ENCODE measurements around the gene NFIX.

Gene NFIX

DNA sequence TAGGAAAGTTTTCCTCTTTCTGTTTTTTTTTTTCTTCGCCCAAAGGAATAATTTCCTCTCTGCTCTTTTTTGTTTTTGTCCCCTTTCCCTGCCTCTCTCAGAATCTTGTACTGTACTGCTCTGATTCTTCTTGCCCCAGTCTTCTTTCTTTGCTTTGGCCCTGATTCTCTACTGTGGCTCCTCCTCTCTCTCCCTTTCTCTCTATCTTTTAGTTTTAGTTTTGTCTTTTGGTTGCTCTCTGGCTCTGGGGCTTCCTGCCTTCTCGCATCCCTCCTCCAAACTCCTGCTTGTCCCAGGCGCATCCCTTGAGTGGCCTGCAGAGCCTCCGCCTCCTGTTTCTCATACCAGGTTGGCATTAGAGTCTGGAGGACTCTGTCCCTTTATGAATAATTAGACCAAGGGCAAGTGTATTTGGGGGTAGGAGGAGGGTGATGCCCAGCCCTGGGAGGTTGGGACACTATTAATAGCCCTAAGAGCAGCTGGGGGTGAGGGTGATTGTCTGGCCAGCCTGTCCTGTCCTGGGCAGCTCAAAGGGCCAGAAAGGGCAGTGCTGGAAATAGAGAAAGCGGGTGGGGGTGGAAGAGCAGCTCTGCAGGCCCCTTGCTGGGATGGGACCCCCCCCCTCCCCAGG is 68.3 kb downstream of the NFIX start:
- peaks cover 13% of the 10 kb centered on the region for H3K4me1 ChIP-seq (ENCODE audit: control insufficient read depth, insufficient read depth, low read length)
- H3K27me3 ChIP-seq (ENCODE audit: control insufficient read depth, insufficient read depth, low read length): peaks cover 55% of the 10 kb centered on the region
- no peak overlapping the region for H3K4me3 ChIP-seq (ENCODE audit: low read depth, low read length)
- no peaks in the 10 kb centered on the region for H3K9me3 ChIP-seq (ENCODE audit: control insufficient read depth, insufficient read depth, low read length)
- no peak overlapping the region for H3K27ac ChIP-seq (ENCODE audit: low read depth, low read length)
- H3K36me3 ChIP-seq (ENCODE audit: control insufficient read depth, insufficient read depth, low read length): no peaks in the 10 kb centered on the region
- no peak overlapping the region for H3K9ac ChIP-seq (ENCODE audit: low read depth, low read length)

DNA sequence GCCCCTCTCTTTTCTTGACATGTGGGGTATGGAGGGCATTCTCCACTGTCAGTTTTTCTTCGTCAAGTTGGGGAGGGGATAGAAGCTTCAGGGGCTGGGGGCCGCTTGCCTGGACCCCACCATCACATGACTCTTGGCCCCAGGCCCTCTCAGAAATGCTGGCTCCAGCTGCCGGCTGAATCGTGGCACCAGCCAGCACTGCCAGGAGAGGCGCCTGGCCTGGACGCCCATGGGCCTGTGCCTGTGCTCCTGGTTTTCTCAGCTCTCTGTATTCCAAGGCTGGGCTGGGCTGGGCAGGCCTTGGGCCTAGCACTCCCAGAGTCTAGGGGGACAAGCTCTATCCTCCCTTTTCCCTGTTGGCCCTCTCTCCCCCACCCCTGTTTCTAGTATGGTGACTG is 68.8 kb downstream of the NFIX start:
- no peak overlapping the region for H3K4me3 ChIP-seq (ENCODE audit: low read depth, low read length)

GRCh38 chr19:13066226-13066625 is 71.0 kb downstream of the NFIX start:
- Histone ChIP-seq H3K27me3 (ENCODE audit: control insufficient read depth, insufficient read depth, low read length) (peaks cover 29% of the 10 kb centered on the region), H3K9ac (ENCODE audit: low read depth, low read length) (no peak overlapping the region), H3K4me3 (ENCODE audit: low read depth, low read length) (no peak overlapping the region), H3K27ac (ENCODE audit: low read depth, low read length) (no peak overlapping the region), H3K36me3 (ENCODE audit: control insufficient read depth, insufficient read depth, low read length) (no peaks in the 10 kb centered on the region), H3K4me1 (ENCODE audit: control insufficient read depth, insufficient read depth, low read length) (0 out of 2 replicates have a peak, but pooled peaks cover under 1% of the 10 kb centered on the region), H3K9me3 (ENCODE audit: control insufficient read depth, insufficient read depth, low read length) (no peaks in the 10 kb centered on the region)

More for the DNA sequence above, 68.8 kb downstream of the NFIX start:
- no peak overlapping the region for H3K27ac ChIP-seq (ENCODE audit: low read depth, low read length)
- H3K9me3 ChIP-seq (ENCODE audit: control insufficient read depth, insufficient read depth, low read length): no peaks in the 10 kb centered on the region
- H3K27me3 ChIP-seq (ENCODE audit: control insufficient read depth, insufficient read depth, low read length): peaks cover 50% of the 10 kb centered on the region
- peaks cover 8% of the 10 kb centered on the region for H3K4me1 ChIP-seq (ENCODE audit: control insufficient read depth, insufficient read depth, low read length)
- no peak overlapping the region for H3K9ac ChIP-seq (ENCODE audit: low read depth, low read length)
- no peaks in the 10 kb centered on the region for H3K36me3 ChIP-seq (ENCODE audit: control insufficient read depth, insufficient read depth, low read length)

GRCh38 chr19:13066933-13067807 is 71.9 kb downstream of the NFIX start:
- no peaks in the 10 kb centered on the region for H3K4me1 ChIP-seq (ENCODE audit: control insufficient read depth, insufficient read depth, low read length)

GRCh38 chr19:13068085-13068846 is 73.0 kb downstream of the NFIX start:
- H3K9ac ChIP-seq (ENCODE audit: low read depth, low read length): no peak overlapping the region
- H3K4me3 ChIP-seq (ENCODE audit: low read depth, low read length): no peak overlapping the region
- no peak overlapping the region for H3K27ac ChIP-seq (ENCODE audit: low read depth, low read length)
- peaks cover 9% of the 10 kb centered on the region for H3K27me3 ChIP-seq (ENCODE audit: control insufficient read depth, insufficient read depth, low read length)
- no peaks in the 10 kb centered on the region for H3K9me3 ChIP-seq (ENCODE audit: control insufficient read depth, insufficient read depth, low read length)
- H3K36me3 ChIP-seq (ENCODE audit: control insufficient read depth, insufficient read depth, low read length): no peaks in the 10 kb centered on the region
- no peaks in the 10 kb centered on the region for H3K4me1 ChIP-seq (ENCODE audit: control insufficient read depth, insufficient read depth, low read length)

More at GRCh38 chr19:13066933-13067807, 71.9 kb downstream of the NFIX start:
- Histone ChIP-seq H3K36me3 (ENCODE audit: control insufficient read depth, insufficient read depth, low read length) (no peaks in the 10 kb centered on the region), H3K27me3 (ENCODE audit: control insufficient read depth, insufficient read depth, low read length) (peaks cover 20% of the 10 kb centered on the region), H3K4me3 (ENCODE audit: low read depth, low read length) (no peak overlapping the region), H3K9ac (ENCODE audit: low read depth, low read length) (no peak overlapping the region), H3K27ac (ENCODE audit: low read depth, low read length) (no peak overlapping the region), H3K9me3 (ENCODE audit: control insufficient read depth, insufficient read depth, low read length) (no peaks in the 10 kb centered on the region)

DNA sequence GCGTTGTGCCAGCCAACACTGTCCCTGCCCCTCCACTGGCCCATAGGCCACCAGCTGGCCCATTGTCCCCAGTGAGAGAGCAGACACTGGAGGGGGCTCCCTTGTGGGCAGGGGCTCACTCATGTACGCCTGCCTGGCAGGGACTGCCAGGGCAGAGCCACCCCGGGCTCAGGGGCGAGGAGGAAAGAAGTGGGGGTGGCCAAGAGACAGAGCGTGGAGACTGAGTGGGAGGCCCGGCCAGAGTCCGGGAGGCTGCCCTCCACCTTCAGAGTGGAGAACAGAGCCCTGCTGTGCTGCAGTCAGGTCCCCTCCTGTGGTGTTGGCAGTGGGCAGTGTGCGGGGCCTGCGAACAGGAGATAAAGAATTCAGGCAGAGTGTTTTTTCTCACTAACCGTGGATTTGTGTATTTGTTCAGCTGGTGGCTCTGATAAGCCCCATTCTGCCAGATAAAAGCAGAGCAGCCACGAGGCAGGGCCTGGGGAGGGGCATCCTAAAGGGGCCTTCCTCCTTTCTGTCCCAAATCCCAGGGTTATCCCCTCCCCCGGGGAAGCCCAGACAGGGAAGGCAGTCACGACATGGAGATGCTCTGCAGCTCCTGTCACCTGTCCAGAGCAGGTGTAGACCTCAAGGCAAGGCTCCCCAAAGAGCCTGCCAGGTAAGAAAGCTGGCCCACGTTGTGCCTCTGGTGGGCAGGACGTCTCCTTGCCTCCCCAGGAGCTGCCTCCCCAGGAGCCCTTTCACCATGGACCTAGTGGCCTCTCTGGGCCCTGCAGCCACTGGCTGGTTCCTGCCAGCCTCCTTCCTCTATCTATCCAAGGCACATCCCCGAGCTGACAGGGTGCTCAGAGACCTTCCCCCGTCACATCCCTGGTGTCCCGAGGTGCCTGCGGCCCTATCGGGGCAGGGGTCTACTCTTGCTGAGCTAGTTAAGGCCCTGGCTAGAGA is 74.4 kb downstream of the NFIX start:
- no peak overlapping the region for H3K27ac ChIP-seq (ENCODE audit: low read depth, low read length)

GRCh38 chr19:13070425-13071140 is 75.3 kb downstream of the NFIX start:
- H3K27ac ChIP-seq (ENCODE audit: low read depth, low read length): no peak overlapping the region
- no peak overlapping the region for H3K4me3 ChIP-seq (ENCODE audit: low read depth, low read length)
- H3K4me1 ChIP-seq (ENCODE audit: control insufficient read depth, insufficient read depth, low read length): no peaks in the 10 kb centered on the region
- H3K9ac ChIP-seq (ENCODE audit: low read depth, low read length): no peak overlapping the region
- H3K27me3 ChIP-seq (ENCODE audit: control insufficient read depth, insufficient read depth, low read length): peaks cover 3% of the 10 kb centered on the region; the same call in 1 of the 2 replicates
- H3K9me3 ChIP-seq (ENCODE audit: control insufficient read depth, insufficient read depth, low read length): no peaks in the 10 kb centered on the region
- H3K36me3 ChIP-seq (ENCODE audit: control insufficient read depth, insufficient read depth, low read length): no peaks in the 10 kb centered on the region

More for the DNA sequence above, 74.4 kb downstream of the NFIX start:
- no peak overlapping the region for H3K4me3 ChIP-seq (ENCODE audit: low read depth, low read length)
- H3K36me3 ChIP-seq (ENCODE audit: control insufficient read depth, insufficient read depth, low read length): no peaks in the 10 kb centered on the region
- H3K4me1 ChIP-seq (ENCODE audit: control insufficient read depth, insufficient read depth, low read length): no peaks in the 10 kb centered on the region
- H3K9me3 ChIP-seq (ENCODE audit: control insufficient read depth, insufficient read depth, low read length): no peaks in the 10 kb centered on the region
- H3K27me3 ChIP-seq (ENCODE audit: control insufficient read depth, insufficient read depth, low read length): peaks cover 3% of the 10 kb centered on the region; the same call in 1 of the 2 replicates
- no peak overlapping the region for H3K9ac ChIP-seq (ENCODE audit: low read depth, low read length)

DNA sequence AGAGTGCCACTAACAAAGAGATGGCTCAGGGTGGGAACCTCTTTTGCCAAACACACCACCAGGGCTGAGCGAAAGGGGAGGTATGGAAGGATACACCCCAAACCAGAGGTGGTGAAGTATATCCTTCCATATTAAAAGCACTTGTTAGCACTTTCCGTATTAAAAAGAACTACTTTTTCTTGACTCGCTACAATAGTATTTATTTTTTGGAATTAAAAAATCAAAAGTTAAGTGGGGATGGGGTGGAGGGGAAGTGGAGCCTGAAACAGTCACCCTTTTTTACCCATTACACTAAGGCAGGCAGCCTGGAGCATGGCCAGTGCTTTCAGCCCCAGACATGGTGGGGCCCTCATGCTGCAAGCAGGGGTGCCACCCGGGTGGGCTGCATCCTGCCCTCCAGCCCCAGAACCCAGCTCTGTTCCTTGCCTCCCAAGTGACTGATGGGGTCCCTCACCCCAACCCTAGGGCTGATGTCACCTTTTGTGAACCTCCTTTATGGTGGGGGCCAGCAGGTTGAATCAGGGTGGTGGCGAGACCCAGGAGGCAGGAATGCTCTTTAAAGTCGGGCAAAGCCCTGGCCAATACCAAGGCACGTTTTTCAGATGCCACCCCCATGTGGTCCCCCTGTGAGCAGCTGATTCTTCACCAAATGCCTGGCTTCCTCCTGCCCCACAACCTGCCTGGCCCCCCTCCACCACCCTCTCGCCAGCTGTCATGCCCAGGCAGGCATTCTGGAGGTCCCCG is 76.3 kb downstream of the NFIX start:
- Histone ChIP-seq H3K27me3 (ENCODE audit: control insufficient read depth, insufficient read depth, low read length) (peaks cover 7% of the 10 kb centered on the region), H3K36me3 (ENCODE audit: control insufficient read depth, insufficient read depth, low read length) (no peaks in the 10 kb centered on the region), H3K4me3 (ENCODE audit: low read depth, low read length) (no peak overlapping the region), H3K4me1 (ENCODE audit: control insufficient read depth, insufficient read depth, low read length) (no peaks in the 10 kb centered on the region), H3K9ac (ENCODE audit: low read depth, low read length) (no peak overlapping the region), H3K9me3 (ENCODE audit: control insufficient read depth, insufficient read depth, low read length) (no peaks in the 10 kb centered on the region), H3K27ac (ENCODE audit: low read depth, low read length) (no peak overlapping the region)

DNA sequence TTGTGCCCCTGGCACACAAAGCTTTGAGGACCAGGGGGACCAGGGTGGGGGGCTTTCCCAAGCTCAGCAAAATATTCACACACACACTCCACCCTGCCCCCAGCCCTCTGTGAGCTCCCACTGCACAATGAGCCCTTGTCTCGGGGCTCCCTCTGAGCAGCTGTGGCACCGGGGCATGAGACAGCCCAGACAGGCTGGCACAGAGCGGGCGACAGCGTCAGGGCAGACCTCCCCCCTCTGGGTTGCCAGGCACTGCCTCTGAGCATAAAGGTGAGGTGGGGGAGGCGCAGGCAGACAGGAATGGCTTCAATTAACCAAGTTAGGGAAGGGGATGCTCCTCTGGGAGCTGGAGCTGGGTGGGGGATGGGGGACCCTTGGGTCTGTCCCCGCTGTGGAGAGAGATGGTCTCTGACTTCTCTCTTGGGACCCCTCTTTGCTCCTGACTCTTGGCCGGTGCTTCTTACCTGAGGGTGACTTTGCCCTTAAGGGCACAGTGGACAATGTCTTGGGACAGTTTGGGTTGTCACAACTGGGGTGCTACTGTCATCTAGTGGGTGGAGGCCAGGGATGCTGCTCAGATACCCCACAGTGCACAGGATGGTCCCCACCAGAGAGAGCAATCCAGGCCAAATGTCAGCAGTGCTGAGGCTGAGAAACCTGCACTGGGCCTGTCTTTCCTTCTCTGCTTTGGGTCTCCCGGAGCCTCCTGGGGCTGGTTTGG is 77.1 kb downstream of the NFIX start:
- H3K9me3 ChIP-seq (ENCODE audit: control insufficient read depth, insufficient read depth, low read length): no peaks in the 10 kb centered on the region
- H3K4me3 ChIP-seq (ENCODE audit: low read depth, low read length): no peak overlapping the region
- no peaks in the 10 kb centered on the region for H3K36me3 ChIP-seq (ENCODE audit: control insufficient read depth, insufficient read depth, low read length)
- peaks cover 13% of the 10 kb centered on the region for H3K27me3 ChIP-seq (ENCODE audit: control insufficient read depth, insufficient read depth, low read length)
- peaks cover 6% of the 10 kb centered on the region for H3K4me1 ChIP-seq (ENCODE audit: control insufficient read depth, insufficient read depth, low read length)
- no peak overlapping the region for H3K9ac ChIP-seq (ENCODE audit: low read depth, low read length)
- no peak overlapping the region for H3K27ac ChIP-seq (ENCODE audit: low read depth, low read length)
